Measurements from ENCODE around the gene MEIKIN. TPM values are rescaled to one million over a fixed set of nuclear protein-coding genes. Genes with fewer than 3 reads are reported as not detected.

The MEIKIN gene
- total RNA-seq, 2 donors from 2014 or later = not detected

DNA sequence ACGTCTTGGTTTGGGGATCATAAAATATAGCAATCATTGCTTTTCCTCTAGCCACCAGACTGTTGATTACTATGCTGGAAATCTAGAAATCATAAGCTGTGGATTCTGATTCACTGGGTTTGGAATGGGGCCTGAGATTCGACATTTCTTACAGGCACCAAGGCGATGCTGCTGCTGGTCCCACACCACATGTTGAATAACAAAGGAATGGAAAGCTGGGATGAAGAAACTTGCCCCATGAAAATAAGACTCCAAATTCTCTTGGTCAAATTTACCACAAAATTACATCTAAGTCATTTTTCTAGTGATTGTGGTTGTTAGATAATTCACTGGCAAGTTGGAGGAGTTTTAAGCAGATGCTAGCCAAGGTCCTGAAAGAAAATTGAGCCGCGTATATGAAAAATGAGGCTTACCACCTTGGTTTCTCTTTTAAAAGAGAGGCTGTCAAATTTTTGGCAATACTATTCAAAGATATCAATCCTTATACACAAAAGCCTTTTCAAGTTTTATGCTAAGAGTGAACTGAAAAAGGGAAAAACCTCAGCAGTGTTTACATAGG lies 23.0 kb upstream of the MEIKIN start:
- Histone ChIP-seq H3K36me3 (no peaks in the 10 kb centered on the region), H3K27me3 (no peaks in the 10 kb centered on the region), H3K4me3 (no peak overlapping the region), H3K4me1 (no peaks in the 10 kb centered on the region), H3K27ac (no peak overlapping the region), H3K9me3 (no peaks in the 10 kb centered on the region)
- TF ChIP-seq, protein P1, sequence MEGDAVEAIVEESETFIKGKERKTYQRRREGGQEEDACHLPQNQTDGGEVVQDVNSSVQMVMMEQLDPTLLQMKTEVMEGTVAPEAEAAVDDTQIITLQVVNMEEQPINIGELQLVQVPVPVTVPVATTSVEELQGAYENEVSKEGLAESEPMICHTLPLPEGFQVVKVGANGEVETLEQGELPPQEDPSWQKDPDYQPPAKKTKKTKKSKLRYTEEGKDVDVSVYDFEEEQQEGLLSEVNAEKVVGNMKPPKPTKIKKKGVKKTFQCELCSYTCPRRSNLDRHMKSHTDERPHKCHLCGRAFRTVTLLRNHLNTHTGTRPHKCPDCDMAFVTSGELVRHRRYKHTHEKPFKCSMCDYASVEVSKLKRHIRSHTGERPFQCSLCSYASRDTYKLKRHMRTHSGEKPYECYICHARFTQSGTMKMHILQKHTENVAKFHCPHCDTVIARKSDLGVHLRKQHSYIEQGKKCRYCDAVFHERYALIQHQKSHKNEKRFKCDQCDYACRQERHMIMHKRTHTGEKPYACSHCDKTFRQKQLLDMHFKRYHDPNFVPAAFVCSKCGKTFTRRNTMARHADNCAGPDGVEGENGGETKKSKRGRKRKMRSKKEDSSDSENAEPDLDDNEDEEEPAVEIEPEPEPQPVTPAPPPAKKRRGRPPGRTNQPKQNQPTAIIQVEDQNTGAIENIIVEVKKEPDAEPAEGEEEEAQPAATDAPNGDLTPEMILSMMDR (IDR thresholded peaks at IDR 0.05) = no peak
- DNase-seq (ENCODE audit: low spot score) = no peak

DNA sequence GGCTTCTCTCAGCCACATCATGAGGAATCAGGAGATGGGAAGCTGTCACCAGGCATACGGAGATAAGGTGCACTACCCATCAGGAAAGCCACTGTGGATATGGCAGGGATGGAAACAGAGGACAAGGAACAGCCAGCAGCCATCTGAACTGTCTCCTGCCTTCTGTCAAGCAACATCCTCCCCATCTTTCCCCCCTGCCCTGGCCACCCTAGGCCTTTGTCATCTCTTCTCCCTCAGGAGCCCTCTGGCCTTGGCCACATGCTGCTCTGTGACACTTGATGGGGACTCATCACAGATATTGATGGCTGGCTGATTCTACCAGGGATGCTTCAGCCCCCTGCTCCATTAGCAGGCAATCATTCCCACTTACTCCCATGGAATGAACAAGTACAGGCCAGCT lies 21.1 kb upstream of the MEIKIN start:
- Histone ChIP-seq H3K9me3 (no peaks in the 10 kb centered on the region), H3K27ac (no peak overlapping the region), H3K4me3 (no peak overlapping the region), H3K4me1 (no peaks in the 10 kb centered on the region), H3K27me3 (no peaks in the 10 kb centered on the region), H3K36me3 (no peaks in the 10 kb centered on the region)
- DNase-seq (ENCODE audit: low spot score) = no peak
- TF ChIP-seq, protein P1 (IDR thresholded peaks at IDR 0.05) = no peak

DNA sequence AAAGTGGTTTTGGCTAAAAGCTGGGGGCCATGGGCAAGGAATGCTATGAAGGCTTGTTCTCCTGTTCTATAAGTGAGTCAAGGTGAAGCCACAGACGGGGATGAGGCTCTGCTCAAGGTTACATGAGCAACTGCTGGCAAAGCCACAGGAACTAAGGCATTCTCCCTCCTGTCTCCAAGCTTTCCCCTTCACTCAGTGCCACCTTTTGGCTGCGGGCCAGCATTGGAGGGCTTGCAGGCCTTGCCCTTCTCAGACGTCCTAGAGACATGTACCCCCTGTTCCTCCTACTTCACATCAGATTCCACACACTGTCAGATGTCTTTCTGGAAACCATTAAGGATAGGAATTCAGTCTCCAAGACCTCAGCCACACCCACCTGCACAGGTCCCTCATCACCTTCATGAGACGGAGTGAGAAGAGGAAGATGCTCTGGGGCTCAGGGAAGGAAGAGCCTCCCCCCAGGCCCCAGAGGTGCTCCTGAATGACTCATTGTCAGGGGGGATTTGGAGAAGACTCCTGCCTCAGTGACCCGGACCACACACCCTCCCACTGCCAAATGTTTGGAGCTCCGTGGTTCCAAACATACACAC lies 20.5 kb upstream of the MEIKIN start:
- H3K4me1 ChIP-seq = no peaks in the 10 kb centered on the region
- TF ChIP-seq, protein P1 (IDR thresholded peaks at IDR 0.05) = no peak
- DNase-seq (ENCODE audit: low spot score) = no peak
- no peaks in the 10 kb centered on the region for H3K36me3 ChIP-seq
- no peaks in the 10 kb centered on the region for H3K9me3 ChIP-seq
- H3K4me3 ChIP-seq = no peak overlapping the region
- H3K27ac ChIP-seq = no peak overlapping the region
- H3K27me3 ChIP-seq = no peaks in the 10 kb centered on the region

- Histone ChIP-seq H3K9me3 (no peaks in the 10 kb centered on the region), H3K36me3 (no peaks in the 10 kb centered on the region), H3K4me1 (no peaks in the 10 kb centered on the region), H3K27me3 (no peaks in the 10 kb centered on the region), H3K4me3 (no peak overlapping the region), H3K27ac (no peak overlapping the region)
- TF ChIP-seq, protein P1 (IDR thresholded peaks at IDR 0.05) = no peak
- no peak for DNase-seq (ENCODE audit: low spot score)
Observed at GRCh38 chr5:131959906-131960305, 14.4 kb upstream of the MEIKIN start.

DNA sequence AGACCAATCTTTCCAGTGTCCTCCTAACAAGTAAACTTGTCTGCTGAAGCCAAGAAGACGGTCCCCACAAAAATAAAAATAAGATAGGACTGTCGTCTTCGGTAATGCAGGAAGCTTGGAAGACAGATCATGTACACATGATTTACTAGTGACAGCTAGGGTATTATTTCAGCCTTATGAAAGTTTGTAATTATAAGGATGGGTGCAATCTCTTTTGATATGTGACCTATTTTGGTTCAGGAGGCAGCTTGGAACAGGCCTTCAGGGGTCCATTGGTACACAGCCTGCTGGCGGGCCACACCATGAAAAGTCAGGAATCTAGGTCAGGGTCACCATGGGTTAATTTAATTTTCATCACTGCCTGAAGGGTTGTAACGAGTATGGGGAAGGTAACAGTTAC lies 13.7 kb upstream of the MEIKIN start:
- DNase-seq (ENCODE audit: low spot score) = no peak
- Histone ChIP-seq H3K27me3 (no peaks in the 10 kb centered on the region), H3K27ac (no peak overlapping the region), H3K9me3 (no peaks in the 10 kb centered on the region), H3K4me3 (no peak overlapping the region), H3K4me1 (no peaks in the 10 kb centered on the region), H3K36me3 (no peaks in the 10 kb centered on the region)
- TF ChIP-seq, protein P1 (IDR thresholded peaks at IDR 0.05) = no peak
